ENCODE data around the gene PLA2G4D.
A peak's percentile ranks its signal among the peaks of the same experiment; 100 is the strongest.

Gene PLA2G4D, protein sequence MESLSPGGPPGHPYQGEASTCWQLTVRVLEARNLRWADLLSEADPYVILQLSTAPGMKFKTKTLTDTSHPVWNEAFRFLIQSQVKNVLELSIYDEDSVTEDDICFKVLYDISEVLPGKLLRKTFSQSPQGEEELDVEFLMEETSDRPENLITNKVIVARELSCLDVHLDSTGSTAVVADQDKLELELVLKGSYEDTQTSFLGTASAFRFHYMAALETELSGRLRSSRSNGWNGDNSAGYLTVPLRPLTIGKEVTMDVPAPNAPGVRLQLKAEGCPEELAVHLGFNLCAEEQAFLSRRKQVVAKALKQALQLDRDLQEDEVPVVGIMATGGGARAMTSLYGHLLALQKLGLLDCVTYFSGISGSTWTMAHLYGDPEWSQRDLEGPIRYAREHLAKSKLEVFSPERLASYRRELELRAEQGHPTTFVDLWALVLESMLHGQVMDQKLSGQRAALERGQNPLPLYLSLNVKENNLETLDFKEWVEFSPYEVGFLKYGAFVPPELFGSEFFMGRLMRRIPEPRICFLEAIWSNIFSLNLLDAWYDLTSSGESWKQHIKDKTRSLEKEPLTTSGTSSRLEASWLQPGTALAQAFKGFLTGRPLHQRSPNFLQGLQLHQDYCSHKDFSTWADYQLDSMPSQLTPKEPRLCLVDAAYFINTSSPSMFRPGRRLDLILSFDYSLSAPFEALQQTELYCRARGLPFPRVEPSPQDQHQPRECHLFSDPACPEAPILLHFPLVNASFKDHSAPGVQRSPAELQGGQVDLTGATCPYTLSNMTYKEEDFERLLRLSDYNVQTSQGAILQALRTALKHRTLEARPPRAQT

DNA sequence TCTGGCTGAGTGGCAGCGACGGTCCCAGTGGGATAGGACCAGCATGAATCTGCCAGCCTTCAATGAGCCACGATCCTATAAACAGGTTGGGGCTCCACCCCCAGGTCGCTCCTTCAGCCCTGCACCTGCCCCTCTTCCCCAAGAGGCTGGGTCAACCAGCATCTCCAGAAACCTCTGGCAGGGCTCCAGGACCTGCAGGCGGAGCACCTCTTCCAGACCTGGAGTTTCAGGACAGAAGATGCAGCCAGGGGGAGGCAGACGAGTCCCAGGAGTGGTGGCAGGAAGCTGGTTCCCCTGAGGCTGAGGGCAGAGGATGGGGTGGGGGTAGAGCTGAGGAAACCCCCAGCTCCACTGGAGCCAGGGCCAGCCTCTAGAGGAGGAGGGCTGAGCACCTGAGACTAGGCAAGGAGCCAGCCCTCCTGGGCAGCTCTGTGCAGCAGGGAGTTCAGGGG lies at the start of gene PLA2G4D:
TSS of gene PLA2G4D (minus strand) at position 51 of the 452 bp plus-strand sequence. CDS start 103 bp downstream, outside the sequence.
- no peak for DNase-seq

DNA sequence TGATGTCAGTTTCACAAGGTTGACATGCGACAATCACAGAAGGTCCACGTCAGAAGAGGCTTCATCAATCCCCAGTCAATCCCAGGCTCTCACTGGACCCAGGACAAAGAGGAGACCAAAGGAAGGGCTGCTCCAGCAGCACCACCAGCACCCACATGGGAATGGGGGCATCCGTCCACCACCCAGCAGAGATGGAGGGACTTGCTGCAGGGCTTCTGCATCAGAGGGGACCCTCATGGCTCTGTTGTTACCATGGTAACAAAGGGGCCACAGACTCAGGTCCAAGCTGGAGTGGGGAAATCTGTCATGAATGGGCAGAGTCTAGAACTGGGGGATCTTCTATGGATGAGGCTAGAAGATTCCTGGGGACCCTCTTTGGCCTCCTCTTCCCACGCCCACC lies 49.0 kb upstream of the PLA2G4D start:
- no peak for DNase-seq

DNA sequence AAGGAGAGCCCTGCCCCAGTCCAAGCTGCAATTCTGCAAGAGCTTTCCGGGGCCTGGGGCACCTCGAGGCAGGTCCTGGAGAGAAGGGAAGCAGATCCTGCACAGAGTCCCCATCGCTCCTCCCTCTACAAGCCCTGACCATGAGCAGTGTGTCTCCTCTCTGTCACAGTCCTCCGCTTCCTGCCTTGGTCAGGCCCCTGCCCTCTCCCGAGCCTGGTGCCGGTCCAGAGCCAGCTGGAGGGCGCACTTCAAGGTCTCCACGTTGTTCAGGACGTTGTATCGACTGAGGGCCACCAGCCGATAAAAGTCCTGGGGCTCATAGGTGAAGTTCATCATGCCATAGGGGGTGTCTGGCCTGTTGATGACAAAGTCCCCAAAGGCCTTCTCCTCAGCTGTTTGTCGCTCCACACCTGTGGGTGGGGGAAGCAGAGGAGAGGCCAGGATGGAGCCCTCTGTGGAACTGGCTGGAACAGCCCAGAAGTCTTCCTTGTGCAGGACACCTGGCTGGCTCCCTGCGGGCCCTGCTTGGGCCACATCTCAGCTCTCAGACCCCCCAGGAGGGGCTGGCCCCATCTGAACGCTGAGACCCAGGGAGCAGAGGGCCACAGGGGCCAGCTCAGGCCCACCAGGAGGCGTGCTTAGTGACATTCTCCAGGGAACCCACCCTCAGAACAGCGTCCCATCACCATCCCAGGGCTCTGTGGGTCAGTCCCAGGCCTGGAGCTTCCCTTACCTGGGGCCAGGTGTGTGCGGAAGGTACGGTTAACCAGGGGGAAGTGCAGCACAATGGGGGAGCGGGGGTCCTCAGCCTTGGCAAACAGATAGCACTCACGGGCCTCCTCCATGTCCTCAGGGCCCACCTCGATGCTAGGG lies 47.7 kb upstream of the PLA2G4D start:
- DNase-seq: no peak

DNA sequence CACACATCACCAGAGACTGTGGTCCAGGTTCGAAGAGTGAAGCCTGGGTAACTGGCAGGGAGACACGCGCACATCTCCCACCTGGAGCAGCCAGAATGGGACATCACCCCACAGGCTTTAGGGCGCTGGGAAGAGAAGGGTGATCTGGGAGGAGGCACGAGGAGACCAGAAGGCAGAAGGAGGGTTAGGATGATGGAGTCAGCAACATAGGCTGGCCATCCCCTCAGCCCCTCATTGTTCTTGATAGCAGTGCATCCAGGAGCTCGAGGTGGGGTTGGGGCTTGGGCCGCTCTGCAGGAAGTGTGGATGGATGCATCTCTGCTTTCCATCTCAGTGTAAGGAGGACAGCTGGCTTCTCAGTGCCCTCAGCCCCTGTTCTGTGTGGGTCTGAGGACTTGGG lies 46.9 kb upstream of the PLA2G4D start:
- DNase-seq: no peak

DNA sequence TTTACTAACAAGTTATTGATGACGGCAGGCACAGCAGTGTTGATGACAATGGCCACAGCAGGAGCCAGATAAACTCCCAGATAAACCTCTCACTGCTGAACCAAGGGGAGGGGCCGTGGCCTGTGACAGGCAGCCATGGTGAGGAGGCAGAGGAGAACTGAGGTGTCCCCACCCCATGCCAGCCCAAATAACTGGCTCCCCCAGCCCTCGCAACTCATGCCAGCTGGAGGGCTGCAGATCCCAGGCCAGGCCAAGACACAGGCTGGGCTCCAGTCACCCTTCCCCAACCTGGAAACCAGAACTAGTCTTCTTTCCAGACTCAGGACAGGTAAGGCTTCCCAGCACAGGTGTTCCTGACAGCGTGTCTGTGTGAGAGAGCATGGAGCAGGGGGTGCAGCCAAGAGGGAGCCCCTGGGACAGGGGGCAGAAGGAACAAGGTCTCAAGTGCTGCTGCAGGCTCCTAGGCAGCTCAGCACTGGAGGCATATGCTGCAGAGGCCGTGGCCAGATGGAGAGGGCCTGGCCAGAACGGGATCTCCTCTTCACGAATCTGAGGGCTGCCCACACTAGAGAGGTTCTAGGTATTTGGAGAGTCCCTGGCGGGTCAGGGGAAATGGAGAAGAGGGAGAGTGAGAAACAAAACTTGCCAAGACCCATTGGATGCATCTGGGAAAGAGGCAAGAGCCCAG lies 46.2 kb upstream of the PLA2G4D start:
- no peak for DNase-seq

DNA sequence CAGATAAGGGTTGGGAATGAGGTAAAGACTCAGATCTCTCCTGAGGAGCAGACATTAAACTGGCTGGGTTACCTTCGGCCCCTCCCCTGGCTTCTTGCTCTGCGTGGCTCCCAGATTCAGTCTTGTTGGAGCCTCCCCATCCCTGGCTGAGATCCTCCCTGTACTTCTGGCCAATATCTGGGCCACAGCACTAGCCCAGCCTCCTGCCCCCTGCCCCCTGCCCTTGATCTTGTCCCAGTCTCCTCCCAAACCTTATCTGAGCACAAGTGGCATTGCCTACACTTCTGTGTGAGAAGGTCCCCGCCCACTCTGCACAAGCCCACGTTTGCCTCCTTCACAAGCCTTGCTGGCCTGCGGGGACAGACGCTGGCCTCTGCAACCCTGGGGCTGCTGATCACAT lies 45.2 kb upstream of the PLA2G4D start:
- DNase-seq: no peak

DNA sequence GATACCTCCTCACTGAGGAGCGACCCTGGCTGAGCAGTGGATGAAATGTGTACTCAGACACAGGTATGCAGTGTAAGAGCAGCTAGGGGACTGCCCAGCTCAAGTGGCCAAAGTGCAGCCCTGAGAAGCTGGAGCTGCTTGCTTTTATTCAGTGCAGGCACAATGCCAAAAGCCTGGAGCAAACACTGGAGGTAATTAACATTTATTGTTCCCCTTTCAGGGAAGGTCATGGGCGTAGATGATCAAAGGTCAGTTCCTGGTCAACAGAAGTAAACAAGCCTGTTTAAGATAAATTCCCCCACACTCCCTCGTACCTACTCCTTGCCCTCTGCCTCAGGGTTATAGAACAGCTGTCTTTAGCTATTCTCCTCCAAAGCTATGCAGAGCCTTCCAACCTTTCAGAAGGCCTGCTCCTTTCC lies 44.6 kb upstream of the PLA2G4D start:
- no peak for DNase-seq

DNA sequence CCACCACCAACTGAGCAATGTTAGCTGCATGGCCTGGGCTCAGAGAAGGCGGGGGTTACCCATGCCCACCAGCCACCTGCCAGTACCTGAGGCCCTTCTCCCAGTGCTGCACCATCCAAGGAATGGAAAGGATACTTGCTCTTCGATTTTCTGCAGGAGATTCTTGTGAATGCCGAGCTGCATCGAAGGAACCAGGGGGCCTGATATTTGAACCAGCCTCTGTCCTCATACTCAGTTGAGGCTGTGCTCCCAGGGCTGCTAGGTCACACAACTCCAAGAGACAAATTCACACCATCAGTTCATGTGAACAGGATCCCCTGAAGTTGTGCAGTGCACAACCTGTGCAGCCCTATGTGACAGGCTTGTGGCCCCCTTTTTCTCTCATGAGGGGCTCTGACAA lies 44.0 kb upstream of the PLA2G4D start:
- no peak for DNase-seq

DNA sequence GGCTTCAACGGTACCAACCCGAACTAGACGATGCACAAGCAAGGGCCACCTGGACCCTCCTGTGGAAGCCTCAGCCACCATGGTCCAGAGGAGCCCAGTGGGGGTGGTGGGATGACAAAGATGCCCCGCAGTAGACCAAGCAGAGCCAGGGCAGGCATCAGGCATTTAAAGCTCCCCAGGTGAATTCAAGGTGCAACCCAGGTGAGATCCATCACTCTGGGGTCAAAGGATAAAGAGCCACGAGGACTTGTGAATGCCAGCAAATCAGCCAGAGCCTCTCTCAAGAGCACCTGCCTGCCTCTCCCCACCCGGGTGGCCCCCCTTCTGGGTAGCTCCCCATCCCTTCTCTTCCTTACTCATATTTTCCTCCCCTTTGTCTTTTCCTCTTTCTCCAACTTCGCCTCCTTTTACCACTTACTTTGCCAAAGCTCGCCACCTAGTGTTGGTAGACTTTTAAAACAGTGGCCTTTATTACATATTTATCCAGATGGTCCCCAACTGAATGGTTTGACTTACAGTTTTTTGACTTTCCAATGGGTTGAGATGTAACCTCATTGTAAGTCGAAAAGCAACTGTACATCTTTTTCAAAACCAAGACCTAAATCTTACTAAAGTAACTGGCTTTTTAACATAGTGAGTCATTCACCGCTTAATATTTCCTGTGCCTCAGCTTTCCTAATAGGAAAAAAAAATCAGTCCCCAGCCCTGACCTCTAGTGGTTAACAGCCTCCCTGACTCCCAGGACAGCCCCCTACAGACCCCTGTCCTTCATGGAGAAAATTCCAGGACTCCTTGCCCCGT lies 43.3 kb upstream of the PLA2G4D start:
- DNase-seq: peak in 1 of 2 donors; percentile 16

DNA sequence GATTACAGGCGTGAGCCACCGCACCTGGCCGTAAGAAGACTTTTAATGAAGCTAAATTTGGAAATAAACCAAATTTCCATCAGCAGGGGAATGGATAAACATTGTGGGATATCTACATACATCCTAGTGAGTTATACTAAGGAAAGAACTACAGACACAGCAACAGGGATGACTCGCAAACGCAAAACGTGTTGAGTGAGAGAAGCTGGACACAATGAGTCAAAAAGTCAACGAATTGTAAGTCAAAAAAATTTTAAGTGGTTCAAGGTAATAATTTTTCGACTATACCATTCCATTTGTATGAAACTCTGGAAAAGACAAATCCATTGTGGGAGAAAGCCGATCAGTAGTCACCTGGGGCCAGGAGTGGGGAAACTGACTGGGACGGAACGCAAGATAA lies 42.2 kb upstream of the PLA2G4D start:
- DNase-seq: no peak

DNA sequence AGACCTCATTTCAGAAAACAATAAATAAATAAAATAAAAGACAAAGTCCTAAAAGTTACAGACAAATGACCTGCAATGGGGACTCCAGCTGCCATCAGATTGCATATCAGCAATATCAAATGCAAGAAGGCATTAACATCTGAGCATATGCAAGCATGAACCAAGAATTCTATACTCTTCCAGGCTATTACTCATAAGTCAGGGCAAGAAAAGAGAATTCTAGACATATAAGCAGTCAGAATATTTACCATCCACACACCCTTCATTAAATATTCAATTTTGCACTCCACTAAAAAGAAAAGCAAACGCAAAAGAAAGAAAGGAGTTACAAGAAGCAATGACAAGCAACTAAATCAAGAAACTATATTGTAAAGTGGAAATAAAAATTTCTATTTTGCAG lies 41.0 kb upstream of the PLA2G4D start:
- DNase-seq: no peak

DNA sequence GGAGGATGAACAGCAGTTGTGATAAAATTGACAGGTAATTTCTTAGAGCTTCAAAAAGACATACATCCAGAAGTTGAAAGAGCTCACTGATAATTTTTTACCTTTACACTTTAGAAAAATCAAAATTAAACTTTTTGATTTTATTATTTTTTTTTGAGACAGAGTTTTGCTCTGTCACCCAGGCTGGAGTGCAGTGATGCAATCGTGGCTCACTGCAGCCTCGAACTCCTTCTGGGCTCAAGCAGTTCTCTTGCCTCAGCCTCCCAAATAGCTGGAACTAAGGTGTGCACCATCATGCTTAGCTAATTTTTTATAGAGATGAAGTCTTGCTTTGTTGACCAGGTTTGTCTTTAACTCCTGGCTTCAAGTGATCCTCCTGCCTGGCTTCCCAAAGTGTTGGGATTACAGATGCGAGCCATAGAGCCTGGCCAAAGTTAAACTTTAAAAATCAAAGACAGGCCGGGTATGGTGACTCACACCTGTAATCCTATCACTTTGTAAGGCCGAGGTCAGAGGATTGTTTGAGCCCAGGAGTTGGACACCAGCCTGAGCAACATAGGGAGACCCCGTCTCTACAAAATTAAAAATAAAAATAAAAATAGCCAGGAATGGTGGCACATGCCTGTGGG lies 40.4 kb upstream of the PLA2G4D start:
- no peak for DNase-seq

DNA sequence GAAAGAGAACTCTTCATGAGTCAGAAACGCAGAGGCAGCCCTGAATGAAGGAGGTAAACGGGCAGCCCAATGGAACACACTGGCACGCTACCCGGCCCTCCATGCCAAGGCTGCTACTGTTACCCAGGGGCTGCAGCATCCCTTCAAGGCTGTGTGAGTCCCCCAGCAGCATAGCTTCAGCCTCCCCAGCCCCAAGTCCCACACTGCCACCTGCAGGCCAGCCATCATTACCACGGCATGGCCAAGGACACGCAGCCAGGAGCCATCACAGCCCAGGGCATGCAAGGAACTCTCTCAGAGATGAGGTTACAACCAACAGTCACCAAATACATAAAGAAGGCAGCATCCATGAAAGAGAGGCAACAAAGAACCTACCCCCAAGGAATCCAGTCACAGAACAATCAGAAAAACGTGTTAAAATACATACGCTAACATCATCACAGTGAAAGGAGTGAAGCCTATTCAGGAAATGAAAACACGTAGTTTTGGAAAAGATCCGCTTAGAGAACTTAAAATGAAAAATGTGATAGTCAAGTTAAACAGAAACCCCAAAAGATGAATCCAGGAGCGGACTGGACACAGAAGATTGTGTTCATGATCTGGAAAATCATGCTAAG lies 39.6 kb upstream of the PLA2G4D start:
- DNase-seq: peak; percentile 62 to 74

DNA sequence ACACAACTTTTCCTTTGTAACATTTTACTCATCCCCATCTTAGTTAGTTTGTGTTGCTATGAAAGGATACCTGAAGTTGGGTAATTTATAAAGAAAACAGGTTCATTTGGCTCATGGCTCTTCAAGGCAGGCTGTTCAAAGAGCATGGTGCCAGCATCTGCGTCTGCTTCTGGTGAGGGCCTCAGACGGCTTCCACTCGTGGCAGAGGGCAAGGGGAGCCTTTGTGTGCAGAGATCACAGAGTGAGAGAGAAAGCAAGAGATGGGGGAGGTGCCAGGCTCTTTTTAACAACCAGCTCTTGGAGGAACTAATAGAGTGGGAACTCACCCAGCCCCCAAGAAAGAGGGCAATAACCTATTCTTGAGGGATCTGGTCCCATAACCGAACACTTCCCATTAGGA lies 39.0 kb upstream of the PLA2G4D start:
- DNase-seq: no peak

DNA sequence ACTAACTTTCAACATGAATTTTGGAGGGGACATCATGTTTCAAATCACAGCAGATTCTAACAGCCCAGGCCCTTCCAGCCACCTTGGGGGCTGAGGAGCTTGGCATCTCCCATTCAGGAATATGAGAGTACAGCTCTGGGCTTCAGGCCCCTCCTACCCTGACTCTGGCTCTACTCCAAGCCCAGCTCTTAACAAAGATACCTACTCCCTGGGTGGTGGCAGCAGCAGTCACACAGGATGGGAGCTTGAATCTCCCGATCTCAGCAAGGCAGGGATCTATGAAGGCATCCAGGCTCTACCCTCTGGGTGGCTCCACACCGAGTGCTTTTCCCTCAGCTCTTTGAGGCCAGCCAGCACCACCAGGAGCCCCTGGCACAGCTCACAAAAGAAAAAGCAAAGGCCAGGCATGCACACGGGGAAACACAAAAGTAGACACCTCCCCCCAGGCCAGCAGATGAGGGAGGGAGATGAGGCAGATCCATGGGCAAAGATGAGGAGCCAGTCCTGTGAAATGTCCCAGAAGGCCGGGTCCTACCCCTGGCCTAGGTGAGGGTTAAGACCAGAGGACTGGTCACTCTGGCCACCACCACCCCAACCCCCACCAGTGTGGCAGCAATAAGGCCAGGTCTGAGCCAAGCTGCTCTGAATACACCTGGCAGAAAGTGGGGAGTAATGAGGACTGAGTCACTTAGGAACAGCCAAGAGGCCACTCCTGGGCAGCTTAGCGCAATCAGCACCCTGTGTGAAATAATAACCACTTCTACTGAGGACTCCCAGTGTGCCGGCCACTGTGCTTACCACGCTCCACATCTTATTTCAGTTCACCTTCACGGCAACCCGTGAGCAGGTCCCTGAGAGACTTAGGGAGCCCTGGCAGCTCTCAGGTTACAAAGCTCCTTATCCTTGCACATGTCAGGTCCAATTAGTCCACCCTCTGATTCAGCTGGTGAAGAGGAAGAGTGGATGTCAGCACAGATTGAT lies 37.8 kb upstream of the PLA2G4D start:
- no peak for DNase-seq

DNA sequence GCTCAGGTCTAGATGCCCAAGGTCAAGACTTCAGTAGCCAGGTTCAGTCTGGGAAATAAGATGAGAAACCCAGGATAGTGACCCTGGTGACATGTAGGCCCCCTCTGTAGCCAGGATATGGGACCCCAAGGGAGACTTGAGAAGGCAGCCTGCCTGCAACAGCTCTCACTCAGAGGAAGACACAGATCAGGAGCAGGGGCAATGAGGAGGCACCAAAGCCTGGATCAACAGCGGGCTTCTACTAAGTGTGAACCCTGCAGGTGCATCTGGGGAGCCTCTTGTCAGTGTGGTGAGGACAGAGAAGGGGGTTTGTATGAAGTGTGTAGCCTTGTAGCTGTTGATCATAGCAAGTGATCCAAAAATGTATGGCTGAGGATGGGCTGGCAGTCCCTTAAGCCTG lies 36.6 kb upstream of the PLA2G4D start:
- DNase-seq: no peak

DNA sequence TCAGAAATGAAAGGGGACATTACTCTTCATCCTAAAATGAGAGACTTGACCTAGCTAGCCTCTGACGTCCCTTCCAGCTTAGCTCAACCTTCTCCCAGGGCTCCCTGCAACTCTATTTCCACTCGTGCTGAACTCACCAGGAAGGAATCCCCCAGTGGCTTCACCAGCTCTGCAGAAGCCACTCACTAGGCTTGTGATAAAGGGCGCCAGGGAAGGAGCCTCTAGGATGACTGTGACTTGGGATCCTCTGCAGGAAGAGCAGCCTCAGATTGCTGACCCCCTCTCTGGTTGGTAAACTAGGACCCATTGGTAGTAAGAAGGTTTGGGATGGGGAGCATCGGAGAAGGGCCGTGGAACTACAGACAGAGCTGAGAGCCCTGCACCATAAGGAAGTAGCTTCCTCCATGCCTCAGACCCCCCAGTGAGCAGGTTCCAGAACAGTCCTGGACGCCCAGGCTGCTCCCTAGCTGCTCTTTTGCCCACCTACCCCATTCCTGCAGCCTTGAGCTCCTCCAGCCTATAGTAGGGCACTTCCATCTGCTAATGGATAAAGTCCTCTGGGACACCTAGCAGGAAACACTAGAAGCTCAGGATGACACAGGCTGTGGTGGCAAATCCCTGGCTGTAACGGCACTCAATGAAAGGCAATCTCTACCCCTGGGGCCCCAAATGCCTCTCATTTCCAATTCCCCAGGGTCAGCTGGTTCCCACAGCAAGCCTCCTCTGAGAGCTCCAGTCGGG lies 36.1 kb upstream of the PLA2G4D start:
- no peak for DNase-seq

DNA sequence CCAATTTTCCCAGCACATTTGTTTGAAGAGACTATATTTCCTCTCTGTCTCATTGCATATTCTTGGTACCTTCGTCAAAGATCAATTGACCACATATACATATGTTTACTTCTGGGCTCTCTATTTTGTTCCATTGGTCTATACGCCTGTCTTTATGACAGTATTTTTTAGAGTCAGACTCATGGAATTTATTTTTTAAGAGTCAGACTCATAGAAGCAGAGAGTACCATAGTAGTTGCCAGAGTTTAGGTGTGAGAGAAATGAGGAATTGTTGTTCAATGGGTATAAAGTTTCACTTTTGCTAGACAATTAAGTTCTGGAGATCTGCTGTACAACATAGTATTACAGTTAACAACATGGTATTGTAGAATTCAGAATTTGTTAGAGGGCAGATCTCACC lies 35.0 kb upstream of the PLA2G4D start:
- DNase-seq: no peak

DNA sequence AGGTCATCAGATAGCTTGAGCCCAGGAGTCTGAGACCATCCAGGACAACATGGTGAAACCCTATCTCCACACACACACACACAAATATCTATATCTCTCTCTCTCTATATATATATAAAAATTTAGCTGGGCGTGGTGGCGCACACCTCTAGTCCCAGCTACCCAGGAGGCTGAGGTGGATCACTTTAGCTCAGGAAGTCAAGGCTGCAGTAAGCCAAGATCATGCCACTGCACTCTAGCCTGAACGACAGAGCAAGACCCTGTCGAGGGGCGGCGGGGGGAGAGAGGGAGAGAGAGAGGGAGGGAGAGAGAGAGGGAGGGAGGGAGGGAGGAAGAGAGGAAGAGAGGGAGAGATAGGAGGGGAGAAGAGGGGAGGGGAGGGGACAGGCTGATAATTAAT lies 34.1 kb upstream of the PLA2G4D start:
- DNase-seq: no peak

Measured in stimulated activated CD4-positive, alpha-beta T cell treated with anti-CD3 and anti-CD28 coated beads, Interleukin-2, amount 100 ng/mL, for 24 hours (primary cell).